Endometrial microvascular endothelial cells (primary cell): ENCODE data around the gene TNFAIP8L2. TPM values are rescaled to one million over a fixed set of nuclear protein-coding genes. Genes with fewer than 3 reads are reported as not detected.

Experiments used
- total RNA-seq: library from RNA; depleted of rRNA; stranded (reverse); fragments of >200 nt; gene quantifications from one replicate; pipeline ENCODE4 v1.2.3, GENCODE V29; 2015; ENCODE audit errors: inconsistent ontology term

The TNFAIP8L2 gene
- total RNA-seq, 1 donor from 2014 or later: 0.37 TPM

Other genes with a start within 250 kb of the TNFAIP8L2 start
- 31.9 TPM for gene SETDB1, start 230.3 kb upstream of the TNFAIP8L2 start, total RNA-seq
- gene CERS2, start 181.8 kb upstream of the TNFAIP8L2 start, total RNA-seq: 144 TPM
- gene ANXA9, start 174.4 kb upstream of the TNFAIP8L2 start, total RNA-seq: not detected
- gene MINDY1, start 149.7 kb upstream of the TNFAIP8L2 start, total RNA-seq: 9.4 TPM
- 6.3 TPM for gene PRUNE1, start 148.2 kb upstream of the TNFAIP8L2 start, total RNA-seq
- gene BNIPL, start 120.1 kb upstream of the TNFAIP8L2 start, total RNA-seq: not detected
- 4.6 TPM for gene C1orf56, start 108.9 kb upstream of the TNFAIP8L2 start, total RNA-seq
- gene CDC42SE1, start 97.0 kb upstream of the TNFAIP8L2 start, total RNA-seq: 75.7 TPM
- gene MLLT11, start 96.3 kb upstream of the TNFAIP8L2 start, total RNA-seq: 14.2 TPM
- 14.4 TPM for gene GABPB2, start 85.9 kb upstream of the TNFAIP8L2 start, total RNA-seq
- 51.7 TPM for gene SEMA6C, start 10.0 kb upstream of the TNFAIP8L2 start, total RNA-seq
- 2.5 TPM for gene LYSMD1, start 9.3 kb downstream of the TNFAIP8L2 start, total RNA-seq
- gene SCNM1, start 9.5 kb downstream of the TNFAIP8L2 start, total RNA-seq: 34.4 TPM
- gene TMOD4, start 19.3 kb downstream of the TNFAIP8L2 start, total RNA-seq: not detected
- 69.4 TPM for gene VPS72, start 33.5 kb downstream of the TNFAIP8L2 start, total RNA-seq
- 50.7 TPM for gene PIP5K1A, start 41.9 kb downstream of the TNFAIP8L2 start, total RNA-seq
- gene PSMD4, start 98.1 kb downstream of the TNFAIP8L2 start, total RNA-seq: 163 TPM
- gene ZNF687, start 125.7 kb downstream of the TNFAIP8L2 start, total RNA-seq: 13.5 TPM
- 49.6 TPM for gene PI4KB, start 170.8 kb downstream of the TNFAIP8L2 start, total RNA-seq
- 64.3 TPM for gene RFX5, start 190.6 kb downstream of the TNFAIP8L2 start, total RNA-seq
- 12.7 TPM for gene SELENBP1, start 216.1 kb downstream of the TNFAIP8L2 start, total RNA-seq
- gene PSMB4, start 242.9 kb downstream of the TNFAIP8L2 start, total RNA-seq: 451 TPM